HG03558 (cell line): ENCODE data around the gene WNT6.

ENCODE experiments used
- ATAC-seq: cut with Tn5 transposase; IDR thresholded peaks from one replicate; pipeline ENCODE4 v1.9.1; 2021; ENCODE audit warnings: moderate number of reproducible peaks; ENCODE audit not compliant: unreplicated experiment; ENCODE audit errors: extremely low read depth

The WNT6 gene

DNA sequence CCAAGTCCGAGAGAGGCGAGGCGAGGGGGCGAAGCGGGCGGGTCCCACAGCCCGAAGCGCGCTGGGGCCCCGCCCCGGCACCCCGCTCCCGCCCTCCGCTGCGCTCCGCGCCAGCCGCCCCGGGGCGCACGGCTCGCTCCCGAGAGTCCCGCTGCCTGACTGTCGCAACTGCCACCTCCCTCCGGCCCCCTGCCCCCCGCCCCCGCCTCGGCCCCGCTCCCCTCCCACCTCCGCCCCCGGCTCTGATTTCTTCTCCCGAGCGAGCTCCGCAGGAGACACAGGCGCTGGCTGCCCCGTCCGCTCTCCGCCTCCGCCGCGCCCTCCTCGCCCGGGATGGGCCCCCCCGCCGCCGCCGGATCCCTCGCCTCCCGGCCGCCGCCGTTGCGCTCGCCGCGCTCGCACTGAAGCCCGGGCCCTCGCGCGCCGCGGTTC, at the start of gene WNT6:
Gene WNT6, plus strand, starts transcription at position 250 of the 432 bp plus-strand sequence. CDS start 233 bp downstream, outside the sequence.
- no peak for ATAC-seq

DNA sequence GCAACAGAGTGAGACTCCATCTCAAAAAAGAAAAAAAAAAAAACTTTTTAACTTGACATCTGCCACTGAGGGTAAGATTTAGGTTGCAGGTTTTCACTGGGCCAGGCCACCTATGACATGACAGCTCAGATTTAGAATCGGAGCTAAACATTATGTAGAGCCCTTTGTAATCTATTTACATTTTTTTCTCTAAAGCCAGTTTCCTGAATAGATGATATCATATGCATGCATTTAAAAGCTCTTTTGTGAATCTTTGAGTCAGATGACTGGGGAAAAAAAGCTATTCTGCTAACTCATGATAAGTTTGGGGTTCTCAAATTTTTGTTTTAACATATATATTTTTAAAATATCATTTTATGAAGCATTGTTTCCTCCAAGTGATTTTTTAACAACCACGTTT, 49.3 kb upstream of the WNT6 start:
- no peak for ATAC-seq

GRCh38 chr2:218811382-218811781, 48.2 kb upstream of the WNT6 start:
- ATAC-seq: no peak

DNA sequence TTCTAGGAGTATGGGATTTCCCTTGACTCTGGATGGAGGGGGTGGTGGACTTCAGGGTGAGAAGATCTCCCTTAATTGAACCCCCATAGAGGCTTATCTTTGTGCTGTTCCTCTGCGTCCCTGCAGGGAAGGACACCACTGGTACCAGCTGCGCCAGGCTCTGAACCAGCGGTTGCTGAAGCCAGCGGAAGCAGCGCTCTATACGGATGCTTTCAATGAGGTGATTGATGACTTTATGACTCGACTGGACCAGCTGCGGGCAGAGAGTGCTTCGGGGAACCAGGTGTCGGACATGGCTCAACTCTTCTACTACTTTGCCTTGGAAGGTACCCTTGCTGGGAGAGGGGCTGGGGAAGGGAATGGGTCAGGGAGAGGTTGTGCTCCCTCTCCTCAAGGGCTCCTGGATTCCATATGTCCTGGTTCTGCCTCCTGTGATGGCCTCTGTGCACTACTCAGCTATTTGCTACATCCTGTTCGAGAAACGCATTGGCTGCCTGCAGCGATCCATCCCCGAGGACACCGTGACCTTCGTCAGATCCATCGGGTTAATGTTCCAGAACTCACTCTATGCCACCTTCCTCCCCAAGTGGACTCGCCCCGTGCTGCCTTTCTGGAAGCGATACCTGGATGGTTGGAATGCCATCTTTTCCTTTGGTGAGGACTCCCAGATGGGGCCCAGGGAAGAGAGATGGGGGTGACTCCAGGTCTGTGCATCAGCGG, 47.3 kb upstream of the WNT6 start:
- ATAC-seq: no peak

DNA sequence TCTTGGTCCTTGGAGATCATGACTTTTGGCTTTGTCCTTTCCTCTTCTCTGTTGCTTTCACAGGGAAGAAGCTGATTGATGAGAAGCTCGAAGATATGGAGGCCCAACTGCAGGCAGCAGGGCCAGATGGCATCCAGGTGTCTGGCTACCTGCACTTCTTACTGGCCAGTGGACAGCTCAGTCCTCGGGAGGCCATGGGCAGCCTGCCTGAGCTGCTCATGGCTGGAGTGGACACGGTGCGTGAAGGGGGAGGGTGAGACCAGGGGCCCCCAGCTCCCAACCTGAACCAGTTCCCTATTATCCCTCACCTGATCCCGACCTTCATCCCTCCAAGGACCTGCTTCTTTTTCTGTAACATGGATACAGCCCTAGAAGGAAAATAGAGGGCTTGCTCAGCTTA, 46.7 kb upstream of the WNT6 start:
- no peak for ATAC-seq

DNA sequence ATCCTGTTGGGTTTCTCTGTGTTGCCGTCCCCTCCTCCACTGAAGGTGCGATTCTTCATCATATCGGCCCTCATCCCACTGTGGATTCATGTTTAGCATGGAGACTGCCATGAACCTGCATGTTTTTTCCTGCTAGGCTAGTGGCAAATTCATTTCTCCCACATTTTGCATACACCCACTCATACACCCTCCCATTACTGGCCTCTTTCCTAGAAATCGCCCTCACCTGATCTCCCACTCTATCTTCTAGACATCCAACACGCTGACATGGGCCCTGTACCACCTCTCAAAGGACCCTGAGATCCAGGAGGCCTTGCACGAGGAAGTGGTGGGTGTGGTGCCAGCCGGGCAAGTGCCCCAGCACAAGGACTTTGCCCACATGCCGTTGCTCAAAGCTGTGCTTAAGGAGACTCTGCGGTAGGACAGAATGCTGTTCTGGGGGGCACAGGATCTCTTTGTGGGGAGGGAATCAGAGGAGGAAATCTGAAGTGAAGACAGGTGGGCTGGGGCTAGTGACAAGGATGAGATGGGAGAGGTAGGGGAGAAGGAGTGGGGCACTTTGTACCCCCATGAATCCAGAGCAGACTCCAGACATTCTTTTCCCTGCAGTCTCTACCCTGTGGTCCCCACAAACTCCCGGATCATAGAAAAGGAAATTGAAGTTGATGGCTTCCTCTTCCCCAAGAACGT, 45.7 kb upstream of the WNT6 start:
- ATAC-seq: no peak

DNA sequence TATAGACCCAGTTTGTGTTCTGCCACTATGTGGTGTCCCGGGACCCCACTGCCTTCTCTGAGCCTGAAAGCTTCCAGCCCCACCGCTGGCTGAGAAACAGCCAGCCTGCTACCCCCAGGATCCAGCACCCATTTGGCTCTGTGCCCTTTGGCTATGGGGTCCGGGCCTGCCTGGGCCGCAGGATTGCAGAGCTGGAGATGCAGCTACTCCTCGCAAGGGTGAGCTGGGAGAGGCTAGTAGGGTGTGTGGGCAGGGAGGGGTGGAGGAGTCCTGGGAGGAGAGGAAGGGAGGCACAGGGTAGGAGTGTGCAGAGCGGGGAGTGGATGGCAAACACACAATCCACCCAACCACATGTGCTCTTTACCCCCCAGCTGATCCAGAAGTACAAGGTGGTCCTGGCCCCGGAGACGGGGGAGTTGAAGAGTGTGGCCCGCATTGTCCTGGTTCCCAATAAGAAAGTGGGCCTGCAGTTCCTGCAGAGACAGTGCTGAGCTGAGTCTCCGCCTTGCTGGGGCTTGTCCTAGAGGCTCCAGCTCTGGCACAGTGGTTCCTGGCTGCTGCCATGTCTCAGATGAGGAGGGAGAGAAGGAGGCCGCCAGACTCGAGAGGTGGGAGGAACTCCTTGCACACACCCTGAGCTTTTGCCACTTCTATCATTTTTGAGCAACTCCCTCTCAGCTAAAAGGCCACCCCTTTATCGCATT, 44.9 kb upstream of the WNT6 start:
- ATAC-seq: no peak

DNA sequence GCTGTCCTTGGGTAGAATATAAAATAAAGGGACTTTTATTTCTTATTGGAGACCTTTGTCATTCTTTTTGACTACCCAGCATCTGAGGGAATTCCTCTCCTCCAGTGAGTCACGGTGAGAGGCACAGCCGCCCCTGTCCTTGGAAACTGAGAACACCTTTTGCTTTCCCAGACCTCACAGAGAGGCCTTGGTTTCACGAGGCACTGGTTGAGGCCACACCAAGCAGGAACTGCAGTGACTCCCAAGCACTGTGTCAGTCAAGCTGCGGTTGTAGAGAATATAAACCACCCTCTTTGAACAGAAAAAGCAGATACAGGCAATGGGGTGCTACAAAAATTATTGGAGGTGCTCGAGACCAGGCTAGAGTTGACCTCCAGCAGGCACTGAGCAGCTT, 44.4 kb upstream of the WNT6 start:
- no peak for ATAC-seq

DNA sequence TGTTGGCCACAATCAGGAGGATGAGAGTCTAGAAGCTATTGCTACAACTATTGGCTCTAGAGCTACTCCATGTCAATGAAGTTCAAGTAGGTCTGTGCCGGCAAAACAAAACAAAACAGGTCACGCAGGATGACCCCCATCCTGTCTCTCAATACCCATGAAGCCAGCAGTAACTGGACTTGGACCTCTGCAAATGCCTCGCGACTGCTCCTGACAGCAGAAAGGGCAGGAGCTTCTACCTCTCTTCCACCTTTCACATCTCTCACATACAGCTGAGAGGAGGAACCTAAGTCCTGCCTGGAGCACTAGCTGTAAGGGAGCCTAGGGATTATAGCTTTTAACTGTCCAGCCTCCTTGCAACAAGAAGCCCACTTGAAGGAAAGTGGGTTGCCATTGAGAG, 44.0 kb upstream of the WNT6 start:
- no peak for ATAC-seq

DNA sequence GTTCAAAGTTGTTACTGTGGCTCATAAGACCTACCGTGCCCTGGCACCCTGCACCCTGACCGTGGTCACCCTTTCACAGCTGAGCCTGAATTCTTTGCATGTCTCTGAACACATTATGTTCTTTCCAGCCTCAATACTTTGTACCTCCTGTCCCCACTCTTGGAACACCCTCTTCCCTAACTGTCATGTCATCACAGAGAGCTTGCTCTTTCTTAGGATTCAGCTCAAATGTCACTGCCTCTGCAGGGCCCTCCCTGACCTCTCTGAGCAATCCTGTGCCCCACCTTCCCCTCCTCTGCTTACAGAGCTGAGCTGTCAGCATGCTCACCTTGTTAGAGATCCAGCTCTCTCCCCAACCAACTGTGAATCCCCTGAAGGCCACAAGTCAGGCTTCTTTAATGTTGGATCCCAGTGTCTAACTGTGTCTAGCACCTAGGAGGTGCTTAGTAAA, 43.0 kb upstream of the WNT6 start:
- ATAC-seq: no peak

DNA sequence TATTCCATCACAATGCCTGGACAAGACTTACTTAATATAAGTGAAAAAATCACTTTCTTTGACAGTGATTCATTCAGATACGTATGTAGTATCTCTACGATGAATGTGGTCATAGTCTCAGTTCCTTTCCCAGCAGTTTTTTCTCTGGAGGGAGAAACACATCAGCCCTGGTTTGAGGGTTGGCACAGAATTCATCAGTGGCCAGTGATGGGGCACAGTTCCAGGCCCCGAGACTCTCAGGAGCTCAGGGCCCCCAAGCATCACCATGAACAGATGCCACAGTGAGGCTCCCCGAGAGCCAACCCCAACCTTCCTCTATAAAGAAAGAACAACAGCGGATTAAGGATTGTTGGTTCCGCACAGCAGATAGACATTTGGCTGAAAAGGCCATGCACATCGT, 40.5 kb upstream of the WNT6 start:
- no peak for ATAC-seq

DNA sequence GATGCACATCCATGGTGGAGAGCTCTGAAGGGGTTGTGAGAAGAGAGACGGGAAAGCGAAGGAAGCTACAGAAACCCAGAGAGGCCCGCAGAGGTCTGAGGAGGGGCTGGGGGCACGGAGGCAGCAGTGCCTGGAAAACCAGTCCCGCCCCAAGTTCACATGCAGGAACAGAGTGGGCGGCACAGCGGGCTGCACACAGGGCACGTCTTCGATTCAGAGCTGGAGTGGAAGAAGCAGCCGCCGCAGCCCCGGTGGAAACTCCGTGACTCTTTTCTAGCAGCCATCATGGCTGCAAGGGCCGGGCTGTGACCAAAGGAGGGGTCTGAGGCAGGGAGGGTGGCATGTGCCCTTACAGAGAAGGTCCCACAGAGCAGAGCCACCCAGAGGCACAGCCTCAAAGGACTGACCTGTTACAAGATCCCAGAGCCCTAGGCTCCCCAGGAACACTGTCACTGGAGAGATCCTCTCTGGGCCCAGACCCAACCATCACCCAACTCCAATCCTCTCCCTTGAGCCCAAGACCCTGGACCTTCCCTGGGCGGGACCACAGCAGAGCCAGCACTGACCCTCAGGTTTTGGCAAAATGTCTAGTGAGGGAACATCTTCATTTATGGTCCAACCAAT, 38.7 kb upstream of the WNT6 start:
- no peak for ATAC-seq

DNA sequence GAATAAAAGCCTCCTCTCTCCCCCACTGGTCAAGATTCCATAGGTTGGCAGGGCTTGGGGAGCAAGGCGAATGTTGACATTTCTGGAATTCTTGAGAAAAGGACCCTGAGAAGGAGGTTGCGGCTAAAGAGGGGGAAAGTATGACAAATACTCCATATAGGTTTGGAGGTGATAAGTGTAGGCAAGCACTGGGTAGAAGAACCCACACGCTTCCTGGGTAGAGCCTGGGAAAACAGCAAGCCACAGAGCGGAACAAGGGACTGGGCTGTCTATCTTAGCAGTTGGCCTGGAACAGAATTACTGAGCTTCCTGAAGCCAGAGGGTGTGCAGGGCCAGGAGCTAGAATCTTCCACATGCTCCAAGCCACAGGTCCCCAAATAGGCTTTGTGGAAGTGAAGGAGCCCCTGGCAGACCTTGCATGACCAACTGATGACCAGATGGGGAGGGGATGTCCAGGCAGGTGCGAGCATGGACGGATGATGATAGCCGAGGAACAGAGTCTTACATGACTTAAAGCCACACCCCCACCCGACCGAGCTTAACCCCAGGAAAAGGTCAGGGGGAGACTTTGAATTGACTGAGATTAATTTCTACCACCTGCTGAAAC, 37.9 kb upstream of the WNT6 start:
- no peak for ATAC-seq

GRCh38 chr2:218822622-218823021, 37.0 kb upstream of the WNT6 start:
- ATAC-seq: no peak

DNA sequence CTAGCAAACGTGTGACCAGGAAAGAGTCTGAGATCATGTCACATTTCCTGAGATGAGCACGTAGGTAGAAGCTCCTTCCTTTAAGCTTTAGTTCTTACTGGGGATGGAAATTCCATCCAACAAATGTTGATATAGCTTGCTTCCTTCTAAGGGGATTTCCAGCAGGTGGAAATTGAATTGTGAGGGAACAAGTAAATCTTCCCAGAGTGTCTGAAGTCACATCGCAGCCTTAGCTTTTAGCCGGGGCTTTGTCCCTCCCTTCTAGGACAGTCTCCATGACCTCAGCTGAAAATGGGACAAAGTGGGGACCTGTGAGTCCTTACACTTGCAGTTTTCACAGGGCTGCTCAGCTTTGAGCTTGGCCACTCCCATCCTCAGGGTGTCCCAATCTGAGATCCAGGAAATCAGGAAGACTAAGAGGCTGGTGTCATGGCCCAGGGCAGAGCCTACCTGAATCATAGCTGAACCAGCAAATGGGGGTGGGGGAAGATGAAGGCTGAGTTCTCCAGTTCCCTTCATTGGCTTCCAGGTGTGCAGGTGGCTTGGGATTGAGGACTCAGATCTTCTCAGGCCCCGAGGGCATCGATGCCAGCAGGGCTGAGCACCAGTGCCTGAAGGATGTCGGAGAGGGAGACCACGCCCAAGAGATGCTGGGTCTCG, 36.3 kb upstream of the WNT6 start:
- no peak for ATAC-seq

- no peak for ATAC-seq
These were observed 35.6 kb upstream of the WNT6 start for GRCh38 chr2:218824004-218824403.

DNA sequence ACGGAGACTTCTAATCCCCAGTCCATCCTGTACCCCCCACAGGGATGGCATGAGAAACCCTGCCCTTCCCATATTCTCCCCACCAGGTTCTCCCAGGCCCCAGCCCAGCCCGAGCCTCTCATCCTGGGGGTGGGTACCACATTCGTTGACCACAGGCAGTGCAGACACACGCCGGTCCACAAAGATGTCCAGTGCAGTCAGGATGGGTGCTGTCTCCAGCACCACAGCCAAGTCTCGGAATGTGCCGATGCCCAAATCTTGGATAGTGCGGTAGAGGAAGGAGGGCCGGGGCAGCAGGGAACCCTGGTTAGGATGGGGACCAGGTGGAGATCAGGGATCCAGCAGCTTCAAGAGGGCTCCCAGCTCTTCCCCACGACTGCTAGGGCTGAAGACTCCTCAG, 32.8 kb upstream of the WNT6 start:
- no peak for ATAC-seq

- no peak for ATAC-seq
These were observed 31.7 kb upstream of the WNT6 start for GRCh38 chr2:218827701-218828476.

GRCh38 chr2:218828477-218828778, 31.2 kb upstream of the WNT6 start:
- no peak for ATAC-seq
